ENCODE results near the gene TGIF2.
A peak's percentile ranks its signal among the peaks of the same experiment; 100 is the strongest.

TGIF2 gene

GRCh38 chr20:36573103-36573797 lies at the start of gene TGIF2:
TSS of gene TGIF2 (plus strand) at chr20:36573597. CDS start at chr20:36578775, 5,178 bp downstream.
- DNase-seq (ENCODE audit: low spot score): peak; percentile 90

GRCh38 chr20:36525620-36526365 lies 47.6 kb upstream of the TGIF2 start:
- DNase-seq (ENCODE audit: low spot score): no peak

GRCh38 chr20:36526521-36527011 lies 46.8 kb upstream of the TGIF2 start:
- DNase-seq (ENCODE audit: low spot score): no peak

- no peak for DNase-seq (ENCODE audit: low spot score)
Observed at GRCh38 chr20:36527331-36528125, 45.9 kb upstream of the TGIF2 start.

- no peak for DNase-seq (ENCODE audit: low spot score)
Observed at GRCh38 chr20:36528176-36528874, 45.1 kb upstream of the TGIF2 start.

GRCh38 chr20:36528875-36529417 lies 44.5 kb upstream of the TGIF2 start:
- DNase-seq (ENCODE audit: low spot score): no peak

GRCh38 chr20:36532388-36532787 lies 41.0 kb upstream of the TGIF2 start:
- DNase-seq (ENCODE audit: low spot score): no peak

- DNase-seq (ENCODE audit: low spot score): no peak
Observed at GRCh38 chr20:36532822-36533221, 40.6 kb upstream of the TGIF2 start.

GRCh38 chr20:36538026-36538722 lies 35.2 kb upstream of the TGIF2 start:
- DNase-seq (ENCODE audit: low spot score): no peak

GRCh38 chr20:36540551-36541211 lies 32.7 kb upstream of the TGIF2 start:
- DNase-seq (ENCODE audit: low spot score): no peak

GRCh38 chr20:36541227-36541767 lies 32.1 kb upstream of the TGIF2 start, which contains the start of gene MYL9:
TSS of gene MYL9 (plus strand) at chr20:36541519. CDS start at chr20:36544885, 3,366 bp downstream.
- no peak for DNase-seq (ENCODE audit: low spot score)

GRCh38 chr20:36541768-36542488 lies 31.5 kb upstream of the TGIF2 start:
- no peak for DNase-seq (ENCODE audit: low spot score)

GRCh38 chr20:36542516-36543183 lies 30.7 kb upstream of the TGIF2 start:
- DNase-seq (ENCODE audit: low spot score): no peak

- no peak for DNase-seq (ENCODE audit: low spot score)
Observed at GRCh38 chr20:36543184-36544133, 29.9 kb upstream of the TGIF2 start.

- DNase-seq (ENCODE audit: low spot score): no peak
Observed at GRCh38 chr20:36544134-36545018, 29.0 kb upstream of the TGIF2 start.

- no peak for DNase-seq (ENCODE audit: low spot score)
Observed at GRCh38 chr20:36546111-36546736, 27.2 kb upstream of the TGIF2 start.
